Liver (tissue), 9 donors: ENCODE data around the gene FBXO48. TPM values are rescaled to one million over a fixed set of nuclear protein-coding genes. Genes with fewer than 3 reads are reported as not detected.
A peak's percentile ranks its signal among the peaks of the same experiment; 100 is the strongest.

ENCODE experiments used
- DNase-seq: peaks from one replicate; pipeline ENCODE4 v3.0.0-alpha.2; 2017; ENCODE audit warnings: low spot score
- H3K27ac ChIP-seq, 2 donors: one replicate each; pipeline ENCODE4 v1.7.0; 2013; ENCODE audit warnings: inconsistent platforms in 2 of 2, low read length in 2 of 2, control low read depth in 1 of 2, low read depth in 1 of 2, mild to moderate bottlenecking in 1 of 2
- H3K27me3 ChIP-seq, 4 donors: one replicate each; pipeline versions ENCODE4 v1.6.1 to v1.7.0; 2013; ENCODE audit warnings: low read length in 3 of 4, inconsistent platforms in 1 of 4, mild to moderate bottlenecking in 1 of 4, moderate library complexity in 1 of 4; ENCODE audit not compliant: control insufficient read depth in 4 of 4, insufficient read depth in 4 of 4
- H3K36me3 ChIP-seq, 4 donors: one replicate each; pipeline versions ENCODE4 v1.6.1 to v1.7.0; 2013; ENCODE audit warnings: low read length in 3 of 4, mild to moderate bottlenecking in 3 of 4, low read depth in 1 of 4, moderate library complexity in 1 of 4; ENCODE audit not compliant: control insufficient read depth in 4 of 4, insufficient read depth in 3 of 4
- H3K4me1 ChIP-seq, 4 donors: one replicate each; pipeline versions ENCODE4 v1.6.1 to v1.7.0; 2013; ENCODE audit warnings: low read length in 3 of 4, mild to moderate bottlenecking in 3 of 4, moderate library complexity in 1 of 4; ENCODE audit not compliant: control insufficient read depth in 4 of 4, insufficient read depth in 4 of 4
- H3K4me3 ChIP-seq, 3 donors: one replicate each; pipeline versions ENCODE4 v1.6.1 to v1.7.0; 2013; ENCODE audit warnings: low read length in 3 of 3, control low read depth in 1 of 3, low read depth in 1 of 3, mild to moderate bottlenecking in 1 of 3
- H3K9ac ChIP-seq, 2 donors: one replicate each; pipeline ENCODE4 v1.7.0; 2013; ENCODE audit warnings: low read length in 2 of 2, mild to moderate bottlenecking in 2 of 2, moderate library complexity in 2 of 2, control low read depth in 1 of 2, low read depth in 1 of 2
- H3K9me3 ChIP-seq, 4 donors: one replicate each; pipeline versions ENCODE4 v1.6.1 to v1.7.0; 2013; ENCODE audit warnings: low read length in 3 of 4; ENCODE audit not compliant: control insufficient read depth in 4 of 4
- EGR1 ChIP-seq, 2 donors: IDR thresholded peaks; 2 replicates each; pipeline ENCODE4 v1.6.1; 2016 to 2018; ENCODE audit warnings: antibody characterized with exemption in 2 of 2, low read depth in 2 of 2
- FOXA1 ChIP-seq: IDR thresholded peaks from 2 replicates; pipeline ENCODE4 v1.6.1; 2016; ENCODE audit warnings: antibody characterized with exemption
- FOXA2 ChIP-seq: IDR thresholded peaks from 2 replicates; pipeline ENCODE4 v1.6.1; 2016; ENCODE audit warnings: antibody characterized with exemption
- GABPA ChIP-seq, 2 donors: IDR thresholded peaks in 1 of 2; conservative IDR thresholded peaks in 1 of 2; 2 replicates each; pipeline ENCODE4 v1.6.1; 2016; ENCODE audit warnings: antibody characterized with exemption in 2 of 2, mild to moderate bottlenecking in 1 of 2, moderate library complexity in 1 of 2
- HNF4A ChIP-seq, 2 donors: conservative IDR thresholded peaks; 2 replicates each; pipeline ENCODE4 v1.6.1; 2016; ENCODE audit warnings: antibody characterized with exemption in 2 of 2, mild to moderate bottlenecking in 2 of 2
- HNF4G ChIP-seq: IDR thresholded peaks from 2 replicates; pipeline ENCODE4 v1.6.1; 2016; ENCODE audit warnings: antibody characterized with exemption
- JUND ChIP-seq, 2 donors: IDR thresholded peaks; 2 replicates each; pipeline ENCODE4 v1.6.1; 2016; ENCODE audit warnings: antibody characterized with exemption in 2 of 2
- NR2F2 ChIP-seq: IDR thresholded peaks from 2 replicates; pipeline ENCODE4 v1.6.1; 2016; ENCODE audit warnings: antibody characterized with exemption
- RAD21 ChIP-seq, 2 donors: IDR thresholded peaks; 2 replicates each; pipeline ENCODE4 v1.6.1; 2016; ENCODE audit warnings: antibody characterized with exemption in 2 of 2, mild to moderate bottlenecking in 2 of 2
- RXRA ChIP-seq, 2 donors: IDR thresholded peaks; 2 replicates each; pipeline ENCODE4 v1.6.1; 2017 to 2018; ENCODE audit warnings: antibody characterized with exemption in 2 of 2, mild to moderate bottlenecking in 1 of 2
- SP1 ChIP-seq: IDR thresholded peaks from 2 replicates; pipeline ENCODE4 v1.6.1; 2018; ENCODE audit warnings: antibody characterized with exemption, mild to moderate bottlenecking
- TAF1 ChIP-seq: conservative IDR thresholded peaks from 2 replicates; pipeline ENCODE4 v1.6.1; 2016; ENCODE audit warnings: antibody characterized with exemption, mild to moderate bottlenecking
- YY1 ChIP-seq: IDR thresholded peaks from 2 replicates; pipeline ENCODE4 v1.6.1; 2016; ENCODE audit warnings: antibody characterized with exemption, mild to moderate bottlenecking
- WGBS: extraction: QIAGEN DNeasy Blood & Tissue Kit; methylation state at CpG from one replicate; pipeline ENCODE4 v1.1.7; 2013; 5-methylcytosine and 5-hydroxymethylcytosine counted together
- polyA plus RNA-seq, 2 donors: library from polyadenylated mRNA; stranded (reverse) in 1 of 2; unstranded in 1 of 2; fragments of 200-250 nt in 1 of 2; fragments of >200 nt in 1 of 2; fragmentation: Nextera tagmentation in 1 of 2; extraction: Ambion mirVana in 1 of 2; gene quantifications; one replicate each; pipeline versions ENCODE4 v1.2.1 to v1.2.3, GENCODE V29; 2013 to 2015
- total RNA-seq, 2 donors: library from RNA; depleted of rRNA; stranded (reverse); fragments of >200 nt; gene quantifications; one replicate each; pipeline ENCODE4 v1.2.3, GENCODE V29; 2014
- TF ChIP-seq, protein P1 (sequence below): IDR thresholded peaks from 2 replicates; pipeline ENCODE4 v1.6.1; 2016; ENCODE audit warnings: antibody characterized with exemption, mild to moderate bottlenecking
- TF ChIP-seq, protein P2 (sequence below): IDR thresholded peaks from 2 replicates; pipeline ENCODE4 v1.6.1; 2016; ENCODE audit warnings: antibody characterized with exemption
- TF ChIP-seq, protein P3 (sequence below): fragments of 150-350 bp; IDR thresholded peaks from 2 replicates; pipeline ENCODE4 v1.5.1; 2017; ENCODE audit warnings: improper control_type of control experiment, low read depth, low read length; ENCODE audit not compliant: missing input control
- TF ChIP-seq, protein P4 (sequence below): IDR thresholded peaks from 2 replicates; pipeline ENCODE4 v1.6.1; 2016; ENCODE audit warnings: antibody characterized with exemption
- TF ChIP-seq, protein P5 (sequence below): IDR thresholded peaks from 2 replicates; pipeline ENCODE4 v1.6.1; 2016; ENCODE audit warnings: antibody characterized with exemption
- donor health status: healthy.
- donor health status: healthy.
- donor health status: healthy.
- donor health status: healthy.
- donor health status: healthy.

Gene FBXO48
- total and polyA plus RNA-seq, 4 donors, result 0.45 to 1.0 (median 0.75) TPM

DNA sequence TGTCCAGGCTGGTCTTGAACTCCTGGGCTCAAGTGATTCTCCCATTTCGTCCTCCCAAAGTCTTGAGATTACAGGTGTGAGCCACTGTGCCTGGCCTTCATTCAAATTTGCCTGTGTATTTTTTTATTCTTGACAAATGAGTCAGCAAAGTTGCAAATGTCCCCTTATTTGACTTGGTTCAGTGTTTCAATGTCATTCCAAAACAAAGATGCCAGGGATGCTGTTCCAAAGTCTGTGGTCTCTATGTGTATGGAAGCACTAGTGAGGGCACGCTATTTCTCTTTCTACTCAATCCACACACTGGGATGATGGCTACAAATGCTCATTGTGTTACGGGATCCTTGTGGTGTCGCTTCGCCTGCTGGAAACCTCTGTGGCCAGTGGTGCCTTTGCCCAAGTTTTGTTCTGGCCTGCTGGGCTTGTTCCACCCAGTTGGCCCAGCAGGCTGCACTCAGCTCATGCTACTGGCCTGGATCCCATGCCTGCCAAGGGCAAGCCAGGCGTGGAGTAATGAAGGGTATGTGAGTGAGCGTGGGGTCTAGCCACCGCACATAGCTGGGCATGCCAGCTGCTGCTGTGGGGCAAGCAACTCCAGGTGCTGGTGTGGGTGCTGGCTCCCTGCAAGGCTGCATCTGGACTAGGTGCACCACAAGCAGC is 35.6 kb downstream of the FBXO48 start:
- DNase-seq, result no peak
- Histone ChIP-seq H3K27ac (peak overlapping the region; percentile 57 to 63), H3K4me3 (no peak overlapping the region), H3K4me1 (peaks cover 12 to 48% (median 24%) of the 10 kb centered on the region in 4 donors), H3K9me3 (no peaks in the 10 kb centered on the region), H3K36me3 (no peaks in the 10 kb centered on the region), H3K27me3 (no peaks in the 10 kb centered on the region), H3K9ac (no peak overlapping the region)
- 38% methylated on average over 8 of the region's 8 CpGs for WGBS
- TF ChIP-seq EGR1 (IDR thresholded peaks at IDR 0.05; ENCODE audit: low read depth in 2 of 2) (no peak), JUND (IDR thresholded peaks at IDR 0.05) (peak in 1 of 2 donors; percentile 58), NR2F2 (no peak), FOXA1 (no peak), GABPA (IDR thresholded peaks at IDR 0.05 in 1 of 2, conservative IDR thresholded peaks at IDR 0.05 in 1 of 2) (no peak), TAF1 (no peak), RAD21 (IDR thresholded peaks at IDR 0.05) (no peak), SP1 (peak; percentile 58), FOXA2 (peak; percentile 42), HNF4G (peak; percentile 46), HNF4A (conservative IDR thresholded peaks at IDR 0.05) (peak; percentile 73 to 81), RXRA (IDR thresholded peaks at IDR 0.05) (peak; percentile 49 to 83), YY1 (peak; percentile 79)
- TF ChIP-seq, protein P1, sequence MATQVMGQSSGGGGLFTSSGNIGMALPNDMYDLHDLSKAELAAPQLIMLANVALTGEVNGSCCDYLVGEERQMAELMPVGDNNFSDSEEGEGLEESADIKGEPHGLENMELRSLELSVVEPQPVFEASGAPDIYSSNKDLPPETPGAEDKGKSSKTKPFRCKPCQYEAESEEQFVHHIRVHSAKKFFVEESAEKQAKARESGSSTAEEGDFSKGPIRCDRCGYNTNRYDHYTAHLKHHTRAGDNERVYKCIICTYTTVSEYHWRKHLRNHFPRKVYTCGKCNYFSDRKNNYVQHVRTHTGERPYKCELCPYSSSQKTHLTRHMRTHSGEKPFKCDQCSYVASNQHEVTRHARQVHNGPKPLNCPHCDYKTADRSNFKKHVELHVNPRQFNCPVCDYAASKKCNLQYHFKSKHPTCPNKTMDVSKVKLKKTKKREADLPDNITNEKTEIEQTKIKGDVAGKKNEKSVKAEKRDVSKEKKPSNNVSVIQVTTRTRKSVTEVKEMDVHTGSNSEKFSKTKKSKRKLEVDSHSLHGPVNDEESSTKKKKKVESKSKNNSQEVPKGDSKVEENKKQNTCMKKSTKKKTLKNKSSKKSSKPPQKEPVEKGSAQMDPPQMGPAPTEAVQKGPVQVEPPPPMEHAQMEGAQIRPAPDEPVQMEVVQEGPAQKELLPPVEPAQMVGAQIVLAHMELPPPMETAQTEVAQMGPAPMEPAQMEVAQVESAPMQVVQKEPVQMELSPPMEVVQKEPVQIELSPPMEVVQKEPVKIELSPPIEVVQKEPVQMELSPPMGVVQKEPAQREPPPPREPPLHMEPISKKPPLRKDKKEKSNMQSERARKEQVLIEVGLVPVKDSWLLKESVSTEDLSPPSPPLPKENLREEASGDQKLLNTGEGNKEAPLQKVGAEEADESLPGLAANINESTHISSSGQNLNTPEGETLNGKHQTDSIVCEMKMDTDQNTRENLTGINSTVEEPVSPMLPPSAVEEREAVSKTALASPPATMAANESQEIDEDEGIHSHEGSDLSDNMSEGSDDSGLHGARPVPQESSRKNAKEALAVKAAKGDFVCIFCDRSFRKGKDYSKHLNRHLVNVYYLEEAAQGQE, result no peak
- TF ChIP-seq, protein P2, sequence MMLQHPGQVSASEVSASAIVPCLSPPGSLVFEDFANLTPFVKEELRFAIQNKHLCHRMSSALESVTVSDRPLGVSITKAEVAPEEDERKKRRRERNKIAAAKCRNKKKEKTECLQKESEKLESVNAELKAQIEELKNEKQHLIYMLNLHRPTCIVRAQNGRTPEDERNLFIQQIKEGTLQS, result no peak
- TF ChIP-seq, protein P3, sequence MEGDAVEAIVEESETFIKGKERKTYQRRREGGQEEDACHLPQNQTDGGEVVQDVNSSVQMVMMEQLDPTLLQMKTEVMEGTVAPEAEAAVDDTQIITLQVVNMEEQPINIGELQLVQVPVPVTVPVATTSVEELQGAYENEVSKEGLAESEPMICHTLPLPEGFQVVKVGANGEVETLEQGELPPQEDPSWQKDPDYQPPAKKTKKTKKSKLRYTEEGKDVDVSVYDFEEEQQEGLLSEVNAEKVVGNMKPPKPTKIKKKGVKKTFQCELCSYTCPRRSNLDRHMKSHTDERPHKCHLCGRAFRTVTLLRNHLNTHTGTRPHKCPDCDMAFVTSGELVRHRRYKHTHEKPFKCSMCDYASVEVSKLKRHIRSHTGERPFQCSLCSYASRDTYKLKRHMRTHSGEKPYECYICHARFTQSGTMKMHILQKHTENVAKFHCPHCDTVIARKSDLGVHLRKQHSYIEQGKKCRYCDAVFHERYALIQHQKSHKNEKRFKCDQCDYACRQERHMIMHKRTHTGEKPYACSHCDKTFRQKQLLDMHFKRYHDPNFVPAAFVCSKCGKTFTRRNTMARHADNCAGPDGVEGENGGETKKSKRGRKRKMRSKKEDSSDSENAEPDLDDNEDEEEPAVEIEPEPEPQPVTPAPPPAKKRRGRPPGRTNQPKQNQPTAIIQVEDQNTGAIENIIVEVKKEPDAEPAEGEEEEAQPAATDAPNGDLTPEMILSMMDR, result no peak
- TF ChIP-seq, protein P4, sequence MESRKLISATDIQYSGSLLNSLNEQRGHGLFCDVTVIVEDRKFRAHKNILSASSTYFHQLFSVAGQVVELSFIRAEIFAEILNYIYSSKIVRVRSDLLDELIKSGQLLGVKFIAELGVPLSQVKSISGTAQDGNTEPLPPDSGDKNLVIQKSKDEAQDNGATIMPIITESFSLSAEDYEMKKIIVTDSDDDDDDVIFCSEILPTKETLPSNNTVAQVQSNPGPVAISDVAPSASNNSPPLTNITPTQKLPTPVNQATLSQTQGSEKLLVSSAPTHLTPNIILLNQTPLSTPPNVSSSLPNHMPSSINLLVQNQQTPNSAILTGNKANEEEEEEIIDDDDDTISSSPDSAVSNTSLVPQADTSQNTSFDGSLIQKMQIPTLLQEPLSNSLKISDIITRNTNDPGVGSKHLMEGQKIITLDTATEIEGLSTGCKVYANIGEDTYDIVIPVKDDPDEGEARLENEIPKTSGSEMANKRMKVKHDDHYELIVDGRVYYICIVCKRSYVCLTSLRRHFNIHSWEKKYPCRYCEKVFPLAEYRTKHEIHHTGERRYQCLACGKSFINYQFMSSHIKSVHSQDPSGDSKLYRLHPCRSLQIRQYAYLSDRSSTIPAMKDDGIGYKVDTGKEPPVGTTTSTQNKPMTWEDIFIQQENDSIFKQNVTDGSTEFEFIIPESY, result no peak
- TF ChIP-seq, protein P5, sequence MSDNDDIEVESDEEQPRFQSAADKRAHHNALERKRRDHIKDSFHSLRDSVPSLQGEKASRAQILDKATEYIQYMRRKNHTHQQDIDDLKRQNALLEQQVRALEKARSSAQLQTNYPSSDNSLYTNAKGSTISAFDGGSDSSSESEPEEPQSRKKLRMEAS, result peak; percentile 46
